AML-193 (cell line): ENCODE data around the gene NOLC1.

Source experiments
- DNase-seq, 2 experiments: peaks; one replicate each; lab custom pipeline; 2025; lab: John Stamatoyannopoulos, UW

The NOLC1 gene

GRCh38 chr10:102208311-102209035 is 56.3 kb downstream of the NOLC1 start:
- no peak for DNase-seq

GRCh38 chr10:102211615-102212299 is 59.6 kb downstream of the NOLC1 start:
- no peak for DNase-seq
